HEK293 (cell line): ENCODE data around the gene AGGF1.

Experiments used
- CTCF ChIA-PET: fragments of 350-600 bp; formaldehyde crosslinking; extraction: SDS; loops from one replicate; lab custom pipeline; 2021; ENCODE audit warnings: antibody characterized with exemption; lab: Yijun Ruan, JAX
- POLR2A ChIA-PET: fragments of 300-600 bp; formaldehyde crosslinking; extraction: SDS; loops from one replicate; lab custom pipeline; 2020; ENCODE audit warnings: antibody characterized with exemption, inconsistent platforms; lab: Yijun Ruan, JAX
- H3K27ac ChIP-seq: fragments of 200-500 bp; sonication (Bioruptor generic); 2 replicates; pipeline ENCODE4 v1.5.1; 2014; ENCODE audit warnings: low read depth, low read length, control low read depth, inconsistent platforms; ENCODE audit errors: extremely low read depth
- H3K36me3 ChIP-seq, 2 experiments: fragments of 200-500 bp in 1 of 2; sonication (Bioruptor generic) in 1 of 2; 1 replicate in 1 of 2; 2 replicates in 1 of 2; pipeline ENCODE4 v1.5.1; 2014 to 2017; ENCODE audit warnings: inconsistent platforms in 2 of 2, low read length in 2 of 2; ENCODE audit not compliant: control insufficient read depth in 2 of 2, insufficient read depth in 1 of 2
- H3K4me1 ChIP-seq: fragments of 200-500 bp; sonication (Bioruptor generic); 2 replicates; pipeline ENCODE4 v1.5.1; 2014; ENCODE audit warnings: mild to moderate bottlenecking, low read length, inconsistent platforms; ENCODE audit not compliant: control insufficient read depth, insufficient read depth
- H3K4me3 ChIP-seq: 2 replicates; pipeline ENCODE4 v1.5.1; 2011; ENCODE audit warnings: low read depth, mild to moderate bottlenecking, control low read depth, low read length, moderate library complexity
- H3K9me3 ChIP-seq: fragments of 200-500 bp; sonication (Bioruptor generic); 2 replicates; pipeline ENCODE4 v1.5.1; 2014; ENCODE audit warnings: low read depth, low read length, inconsistent platforms; ENCODE audit not compliant: control insufficient read depth, insufficient read depth
- IKZF3 ChIP-seq: fragments of 450-650 bp; IDR thresholded peaks from 2 replicates; pipeline ENCODE4 v1.5.0; 2018; ENCODE audit warnings: missing biosample characterization, mild to moderate bottlenecking, missing genetic modification characterization, moderate library complexity
- PRDM2 ChIP-seq: fragments of 450-650 bp; formaldehyde crosslinking; IDR thresholded peaks from 2 replicates; pipeline ENCODE4 v1.5.1; 2016; ENCODE audit warnings: missing biosample characterization, missing genetic modification characterization, borderline replicate concordance
- ZNF121 ChIP-seq: fragments of 450-650 bp; formaldehyde crosslinking; IDR thresholded peaks from 2 replicates; pipeline ENCODE4 v1.5.1; 2016; ENCODE audit warnings: missing biosample characterization, missing genetic modification characterization
- ZNF248 ChIP-seq: fragments of 450-650 bp; formaldehyde crosslinking; IDR thresholded peaks from 2 replicates; pipeline ENCODE4 v1.5.1; 2017; ENCODE audit warnings: missing biosample characterization, missing genetic modification characterization
- ZNF423 ChIP-seq: fragments of 450-650 bp; formaldehyde crosslinking; IDR thresholded peaks from 2 replicates; pipeline ENCODE4 v1.5.1; 2016; ENCODE audit warnings: missing biosample characterization, missing genetic modification characterization
- ZNF426 ChIP-seq: fragments of 450-650 bp; formaldehyde crosslinking; IDR thresholded peaks from 2 replicates; pipeline ENCODE4 v1.5.1; 2017; ENCODE audit warnings: missing biosample characterization, missing genetic modification characterization, mild to moderate bottlenecking, inconsistent platforms, moderate library complexity
- ZNF561 ChIP-seq: fragments of 450-650 bp; IDR thresholded peaks from 2 replicates; pipeline ENCODE4 v1.5.1; 2018; ENCODE audit warnings: missing biosample characterization, missing genetic modification characterization, borderline replicate concordance
- ZNF660 ChIP-seq: fragments of 450-650 bp; IDR thresholded peaks from 2 replicates; pipeline ENCODE4 v1.5.1; 2018; ENCODE audit warnings: missing biosample characterization, mild to moderate bottlenecking, missing genetic modification characterization
- ZNF777 ChIP-seq: fragments of 450-650 bp; formaldehyde crosslinking; IDR thresholded peaks from 2 replicates; pipeline ENCODE4 v1.5.1; 2017; ENCODE audit warnings: missing biosample characterization, missing genetic modification characterization, borderline replicate concordance
- TF ChIP-seq, protein P1 (sequence below): fragments of 450-650 bp; formaldehyde crosslinking; IDR thresholded peaks from 2 replicates; pipeline ENCODE4 v1.5.1; 2016; ENCODE audit warnings: missing biosample characterization, missing genetic modification characterization
- TF ChIP-seq, protein P2 (sequence below): fragments of 450-650 bp; formaldehyde crosslinking; conservative IDR thresholded peaks from 2 replicates; pipeline ENCODE4 v1.5.1; 2016; ENCODE audit warnings: low read depth, missing biosample characterization, missing genetic modification characterization

Gene AGGF1

DNA sequence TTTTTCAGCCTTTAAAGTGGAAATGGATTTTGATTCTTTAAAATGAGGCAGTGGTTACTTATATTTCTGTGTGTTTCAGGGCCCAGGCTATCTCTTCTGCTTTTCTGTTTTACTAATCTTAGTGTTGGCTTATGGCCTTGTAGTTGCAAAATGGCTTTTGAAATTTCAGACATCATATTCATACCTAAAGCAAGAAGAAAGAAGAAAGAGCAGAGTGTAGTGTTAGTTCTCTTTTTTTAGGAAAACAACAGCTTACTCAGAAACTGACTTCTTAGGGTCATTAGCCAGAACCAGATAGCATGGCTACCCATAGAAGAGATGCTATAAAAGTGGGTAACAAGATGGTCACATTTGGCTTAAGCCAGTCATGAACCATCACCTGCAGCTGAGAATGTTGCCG is 36.0 kb downstream of the AGGF1 start (continued):
- TF ChIP-seq PRDM2 (tag by site-specific recombination): no peak

DNA sequence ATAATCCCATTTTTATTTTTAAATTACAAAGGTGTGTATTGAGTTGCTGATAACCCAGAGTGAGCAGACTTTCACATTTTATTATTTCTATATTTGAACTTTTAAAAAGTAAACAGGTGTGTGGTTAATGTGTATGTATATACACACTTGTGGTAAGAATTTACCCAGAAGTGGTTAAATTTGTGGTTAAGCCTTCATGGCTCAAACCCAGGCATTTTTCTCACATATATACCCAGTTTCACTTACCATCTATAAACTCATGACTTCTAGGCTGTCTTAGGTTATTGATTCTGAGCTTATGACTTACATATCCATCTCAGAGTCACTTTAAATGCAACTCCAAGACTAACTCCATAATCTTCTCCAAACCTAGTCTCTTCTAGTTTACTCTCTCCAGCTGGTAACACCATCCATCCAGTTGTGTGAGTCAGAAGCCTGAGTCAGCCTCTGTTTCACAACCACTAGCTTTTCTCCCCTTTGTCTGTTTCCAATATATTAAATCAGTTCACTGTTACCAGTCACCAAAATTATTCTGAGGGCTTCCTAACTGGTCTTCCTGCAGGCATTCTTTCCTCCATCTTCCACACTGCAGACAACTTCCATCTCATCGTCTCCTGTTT is 36.7 kb downstream of the AGGF1 start:
- Histone ChIP-seq H3K27ac (no peak overlapping the region), H3K9me3 (no peaks in the 10 kb centered on the region), H3K36me3 (peaks cover 22 to 62% of the 10 kb centered on the region in 2 experiments), H3K4me1 (no peaks in the 10 kb centered on the region), H3K4me3 (no peak overlapping the region)
- TF ChIP-seq ZNF423: no peak
- no peak for TF ChIP-seq IKZF3 (tag by site-specific recombination)
- TF ChIP-seq ZNF660 (tag by site-specific recombination): no peak
- no peak for TF ChIP-seq ZNF248 (tag by site-specific recombination)
- no peak for TF ChIP-seq ZNF121 (tag by site-specific recombination)
- TF ChIP-seq, protein P1, sequence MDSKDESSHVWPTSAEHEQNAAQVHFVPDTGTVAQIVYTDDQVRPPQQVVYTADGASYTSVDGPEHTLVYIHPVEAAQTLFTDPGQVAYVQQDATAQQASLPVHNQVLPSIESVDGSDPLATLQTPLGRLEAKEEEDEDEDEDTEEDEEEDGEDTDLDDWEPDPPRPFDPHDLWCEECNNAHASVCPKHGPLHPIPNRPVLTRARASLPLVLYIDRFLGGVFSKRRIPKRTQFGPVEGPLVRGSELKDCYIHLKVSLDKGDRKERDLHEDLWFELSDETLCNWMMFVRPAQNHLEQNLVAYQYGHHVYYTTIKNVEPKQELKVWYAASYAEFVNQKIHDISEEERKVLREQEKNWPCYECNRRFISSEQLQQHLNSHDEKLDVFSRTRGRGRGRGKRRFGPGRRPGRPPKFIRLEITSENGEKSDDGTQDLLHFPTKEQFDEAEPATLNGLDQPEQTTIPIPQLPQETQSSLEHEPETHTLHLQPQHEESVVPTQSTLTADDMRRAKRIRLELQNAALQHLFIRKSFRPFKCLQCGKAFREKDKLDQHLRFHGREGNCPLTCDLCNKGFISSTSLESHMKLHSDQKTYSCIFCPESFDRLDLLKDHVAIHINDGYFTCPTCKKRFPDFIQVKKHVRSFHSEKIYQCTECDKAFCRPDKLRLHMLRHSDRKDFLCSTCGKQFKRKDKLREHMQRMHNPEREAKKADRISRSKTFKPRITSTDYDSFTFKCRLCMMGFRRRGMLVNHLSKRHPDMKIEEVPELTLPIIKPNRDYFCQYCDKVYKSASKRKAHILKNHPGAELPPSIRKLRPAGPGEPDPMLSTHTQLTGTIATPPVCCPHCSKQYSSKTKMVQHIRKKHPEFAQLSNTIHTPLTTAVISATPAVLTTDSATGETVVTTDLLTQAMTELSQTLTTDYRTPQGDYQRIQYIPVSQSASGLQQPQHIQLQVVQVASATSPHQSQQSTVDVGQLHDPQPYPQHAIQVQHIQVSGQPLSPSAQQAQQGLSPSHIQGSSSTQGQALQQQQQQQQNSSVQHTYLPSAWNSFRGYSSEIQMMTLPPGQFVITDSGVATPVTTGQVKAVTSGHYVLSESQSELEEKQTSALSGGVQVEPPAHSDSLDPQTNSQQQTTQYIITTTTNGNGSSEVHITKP: no peak
- TF ChIP-seq ZNF561 (tag by site-specific recombination): no peak
- TF ChIP-seq ZNF777 (tag by site-specific recombination): no peak
- TF ChIP-seq ZNF426: no peak
- TF ChIP-seq, protein P2, sequence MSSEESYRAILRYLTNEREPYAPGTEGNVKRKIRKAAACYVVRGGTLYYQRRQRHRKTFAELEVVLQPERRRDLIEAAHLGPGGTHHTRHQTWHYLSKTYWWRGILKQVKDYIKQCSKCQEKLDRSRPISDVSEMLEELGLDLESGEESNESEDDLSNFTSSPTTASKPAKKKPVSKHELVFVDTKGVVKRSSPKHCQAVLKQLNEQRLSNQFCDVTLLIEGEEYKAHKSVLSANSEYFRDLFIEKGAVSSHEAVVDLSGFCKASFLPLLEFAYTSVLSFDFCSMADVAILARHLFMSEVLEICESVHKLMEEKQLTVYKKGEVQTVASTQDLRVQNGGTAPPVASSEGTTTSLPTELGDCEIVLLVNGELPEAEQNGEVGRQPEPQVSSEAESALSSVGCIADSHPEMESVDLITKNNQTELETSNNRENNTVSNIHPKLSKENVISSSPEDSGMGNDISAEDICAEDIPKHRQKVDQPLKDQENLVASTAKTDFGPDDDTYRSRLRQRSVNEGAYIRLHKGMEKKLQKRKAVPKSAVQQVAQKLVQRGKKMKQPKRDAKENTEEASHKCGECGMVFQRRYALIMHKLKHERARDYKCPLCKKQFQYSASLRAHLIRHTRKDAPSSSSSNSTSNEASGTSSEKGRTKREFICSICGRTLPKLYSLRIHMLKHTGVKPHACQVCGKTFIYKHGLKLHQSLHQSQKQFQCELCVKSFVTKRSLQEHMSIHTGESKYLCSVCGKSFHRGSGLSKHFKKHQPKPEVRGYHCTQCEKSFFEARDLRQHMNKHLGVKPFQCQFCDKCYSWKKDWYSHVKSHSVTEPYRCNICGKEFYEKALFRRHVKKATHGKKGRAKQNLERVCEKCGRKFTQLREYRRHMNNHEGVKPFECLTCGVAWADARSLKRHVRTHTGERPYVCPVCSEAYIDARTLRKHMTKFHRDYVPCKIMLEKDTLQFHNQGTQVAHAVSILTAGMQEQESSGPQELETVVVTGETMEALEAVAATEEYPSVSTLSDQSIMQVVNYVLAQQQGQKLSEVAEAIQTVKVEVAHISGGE (tag by site-specific recombination): no peak
- POLR2A ChIA-PET: no interaction called here
- CTCF ChIA-PET: interaction anchor here (2.7 kb wide), 1 partner anchor 10 kb away, joined by 14 read pairs; no protein-coding TSS in a partner anchor
